ENCODE measurements around the gene KIFC1. TPM values are rescaled to one million over a fixed set of nuclear protein-coding genes. Genes with fewer than 3 reads are reported as not detected.

The KIFC1 gene
- total and polyA plus RNA-seq, 9 of the 15 experiments (the other 6 are each of a cell fraction or from before 2014, with no cell fraction given) = 1.3 to 95.2 (median 76.9) TPM

- TF ChIP-seq AFF4 (CRISPR knock-in tag; IDR thresholded peaks at IDR 0.05) = 0 out of 2 replicates have a peak, but pooled peaks have one; percentile 48
- TF ChIP-seq MGA (IDR thresholded peaks at IDR 0.05) = peak; percentile 91
- TF ChIP-seq GTF2F1 (IDR thresholded peaks at IDR 0.05; ENCODE audit: low read depth, low read length) = no peak
- TF ChIP-seq ZKSCAN3 (CRISPR knock-in tag; IDR thresholded peaks at IDR 0.05) = no peak
- no peak for TF ChIP-seq SAFB2 (IDR thresholded peaks at IDR 0.05; ENCODE audit: borderline replicate concordance, low read depth, low read length, severe bottlenecking)
- TF ChIP-seq ZNF212 (CRISPR knock-in tag; IDR thresholded peaks at IDR 0.05) = no peak
Measured at GRCh38 chr6:33425668-33426577, 34.3 kb downstream of the KIFC1 start (continued).
